ENCODE measurements around the gene MTA3. TPM values are rescaled to one million over a fixed set of nuclear protein-coding genes. Genes with fewer than 3 reads are reported as not detected.
A peak's percentile ranks its signal among the peaks of the same experiment; 100 is the strongest.

Gene MTA3
- total and polyA plus RNA-seq, 9 of the 15 experiments (the other 6 are each of a cell fraction or from before 2014, with no cell fraction given): 12.4 to 39.6 (median 23.5) TPM

DNA sequence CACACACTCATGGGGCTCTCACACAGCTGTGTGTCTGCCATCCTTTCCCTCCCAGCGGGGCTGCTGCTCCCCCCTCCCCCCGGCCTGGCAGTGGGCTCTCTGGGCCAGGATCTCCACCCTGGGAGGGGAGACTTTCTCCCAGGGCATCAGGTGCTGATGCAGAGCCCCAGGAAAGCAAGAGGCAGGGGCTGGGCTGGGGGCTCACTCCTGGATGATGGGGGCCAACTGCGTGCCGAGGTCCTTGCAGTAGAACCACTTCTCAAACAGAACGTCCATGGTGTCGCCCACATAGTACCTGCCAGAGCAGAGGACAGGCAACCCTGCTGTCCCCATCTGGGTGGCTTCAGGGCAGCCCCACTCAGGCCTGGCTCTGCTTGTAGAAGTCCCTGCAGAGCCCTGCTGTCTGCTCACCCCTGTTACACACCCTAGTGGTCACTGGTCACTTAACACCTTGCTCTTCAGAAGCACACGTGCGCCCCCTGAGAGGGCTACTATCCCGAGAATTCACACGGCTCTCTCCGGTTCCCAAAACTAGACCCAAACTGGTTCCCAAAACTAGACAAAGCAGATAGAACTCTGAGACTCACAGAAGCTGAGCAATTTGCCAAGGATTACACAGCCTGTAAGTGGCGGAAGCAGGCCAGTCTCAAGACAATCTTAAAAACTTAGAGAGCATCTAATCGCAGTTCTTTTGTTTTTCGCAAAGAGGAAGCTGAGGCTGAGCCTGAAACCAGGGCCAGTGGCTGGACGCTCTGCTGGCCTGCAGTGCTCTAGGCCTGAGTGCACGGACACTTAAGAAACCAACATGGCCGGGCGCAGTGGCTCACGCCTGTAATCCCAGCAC is 202.1 kb downstream of the MTA3 start (continued):
- TF ChIP-seq SRSF3 (IDR thresholded peaks at IDR 0.05; ENCODE audit: insufficient read depth, low read length) (no peak), ZNF174 (CRISPR knock-in tag; IDR thresholded peaks at IDR 0.05) (no peak), TAF1 (IDR thresholded peaks at IDR 0.05; ENCODE audit: control insufficient read depth, extremely low read depth, insufficient read depth, low read length, severe bottlenecking) (no peak), ZNF354B (CRISPR knock-in tag; IDR thresholded peaks at IDR 0.05) (no peak), ZNF3 (CRISPR knock-in tag; IDR thresholded peaks at IDR 0.05) (no peak), ZNF551 (CRISPR knock-in tag; IDR thresholded peaks at IDR 0.05) (no peak), GATAD2B (IDR thresholded peaks at IDR 0.05; ENCODE audit: borderline replicate concordance) (0 out of 2 replicates have a peak, but pooled peaks have one; percentile 20), MBD2 (IDR thresholded peaks at IDR 0.05; ENCODE audit: borderline replicate concordance, low read depth) (no peak), ZNF239 (CRISPR knock-in tag; IDR thresholded peaks at IDR 0.05) (no peak)
- TF ChIP-seq, protein P1, sequence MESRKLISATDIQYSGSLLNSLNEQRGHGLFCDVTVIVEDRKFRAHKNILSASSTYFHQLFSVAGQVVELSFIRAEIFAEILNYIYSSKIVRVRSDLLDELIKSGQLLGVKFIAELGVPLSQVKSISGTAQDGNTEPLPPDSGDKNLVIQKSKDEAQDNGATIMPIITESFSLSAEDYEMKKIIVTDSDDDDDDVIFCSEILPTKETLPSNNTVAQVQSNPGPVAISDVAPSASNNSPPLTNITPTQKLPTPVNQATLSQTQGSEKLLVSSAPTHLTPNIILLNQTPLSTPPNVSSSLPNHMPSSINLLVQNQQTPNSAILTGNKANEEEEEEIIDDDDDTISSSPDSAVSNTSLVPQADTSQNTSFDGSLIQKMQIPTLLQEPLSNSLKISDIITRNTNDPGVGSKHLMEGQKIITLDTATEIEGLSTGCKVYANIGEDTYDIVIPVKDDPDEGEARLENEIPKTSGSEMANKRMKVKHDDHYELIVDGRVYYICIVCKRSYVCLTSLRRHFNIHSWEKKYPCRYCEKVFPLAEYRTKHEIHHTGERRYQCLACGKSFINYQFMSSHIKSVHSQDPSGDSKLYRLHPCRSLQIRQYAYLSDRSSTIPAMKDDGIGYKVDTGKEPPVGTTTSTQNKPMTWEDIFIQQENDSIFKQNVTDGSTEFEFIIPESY (CRISPR knock-in tag; IDR thresholded peaks at IDR 0.05): no peak; the same call in 1 of the 2 replicates
- TF ChIP-seq, protein P2, sequence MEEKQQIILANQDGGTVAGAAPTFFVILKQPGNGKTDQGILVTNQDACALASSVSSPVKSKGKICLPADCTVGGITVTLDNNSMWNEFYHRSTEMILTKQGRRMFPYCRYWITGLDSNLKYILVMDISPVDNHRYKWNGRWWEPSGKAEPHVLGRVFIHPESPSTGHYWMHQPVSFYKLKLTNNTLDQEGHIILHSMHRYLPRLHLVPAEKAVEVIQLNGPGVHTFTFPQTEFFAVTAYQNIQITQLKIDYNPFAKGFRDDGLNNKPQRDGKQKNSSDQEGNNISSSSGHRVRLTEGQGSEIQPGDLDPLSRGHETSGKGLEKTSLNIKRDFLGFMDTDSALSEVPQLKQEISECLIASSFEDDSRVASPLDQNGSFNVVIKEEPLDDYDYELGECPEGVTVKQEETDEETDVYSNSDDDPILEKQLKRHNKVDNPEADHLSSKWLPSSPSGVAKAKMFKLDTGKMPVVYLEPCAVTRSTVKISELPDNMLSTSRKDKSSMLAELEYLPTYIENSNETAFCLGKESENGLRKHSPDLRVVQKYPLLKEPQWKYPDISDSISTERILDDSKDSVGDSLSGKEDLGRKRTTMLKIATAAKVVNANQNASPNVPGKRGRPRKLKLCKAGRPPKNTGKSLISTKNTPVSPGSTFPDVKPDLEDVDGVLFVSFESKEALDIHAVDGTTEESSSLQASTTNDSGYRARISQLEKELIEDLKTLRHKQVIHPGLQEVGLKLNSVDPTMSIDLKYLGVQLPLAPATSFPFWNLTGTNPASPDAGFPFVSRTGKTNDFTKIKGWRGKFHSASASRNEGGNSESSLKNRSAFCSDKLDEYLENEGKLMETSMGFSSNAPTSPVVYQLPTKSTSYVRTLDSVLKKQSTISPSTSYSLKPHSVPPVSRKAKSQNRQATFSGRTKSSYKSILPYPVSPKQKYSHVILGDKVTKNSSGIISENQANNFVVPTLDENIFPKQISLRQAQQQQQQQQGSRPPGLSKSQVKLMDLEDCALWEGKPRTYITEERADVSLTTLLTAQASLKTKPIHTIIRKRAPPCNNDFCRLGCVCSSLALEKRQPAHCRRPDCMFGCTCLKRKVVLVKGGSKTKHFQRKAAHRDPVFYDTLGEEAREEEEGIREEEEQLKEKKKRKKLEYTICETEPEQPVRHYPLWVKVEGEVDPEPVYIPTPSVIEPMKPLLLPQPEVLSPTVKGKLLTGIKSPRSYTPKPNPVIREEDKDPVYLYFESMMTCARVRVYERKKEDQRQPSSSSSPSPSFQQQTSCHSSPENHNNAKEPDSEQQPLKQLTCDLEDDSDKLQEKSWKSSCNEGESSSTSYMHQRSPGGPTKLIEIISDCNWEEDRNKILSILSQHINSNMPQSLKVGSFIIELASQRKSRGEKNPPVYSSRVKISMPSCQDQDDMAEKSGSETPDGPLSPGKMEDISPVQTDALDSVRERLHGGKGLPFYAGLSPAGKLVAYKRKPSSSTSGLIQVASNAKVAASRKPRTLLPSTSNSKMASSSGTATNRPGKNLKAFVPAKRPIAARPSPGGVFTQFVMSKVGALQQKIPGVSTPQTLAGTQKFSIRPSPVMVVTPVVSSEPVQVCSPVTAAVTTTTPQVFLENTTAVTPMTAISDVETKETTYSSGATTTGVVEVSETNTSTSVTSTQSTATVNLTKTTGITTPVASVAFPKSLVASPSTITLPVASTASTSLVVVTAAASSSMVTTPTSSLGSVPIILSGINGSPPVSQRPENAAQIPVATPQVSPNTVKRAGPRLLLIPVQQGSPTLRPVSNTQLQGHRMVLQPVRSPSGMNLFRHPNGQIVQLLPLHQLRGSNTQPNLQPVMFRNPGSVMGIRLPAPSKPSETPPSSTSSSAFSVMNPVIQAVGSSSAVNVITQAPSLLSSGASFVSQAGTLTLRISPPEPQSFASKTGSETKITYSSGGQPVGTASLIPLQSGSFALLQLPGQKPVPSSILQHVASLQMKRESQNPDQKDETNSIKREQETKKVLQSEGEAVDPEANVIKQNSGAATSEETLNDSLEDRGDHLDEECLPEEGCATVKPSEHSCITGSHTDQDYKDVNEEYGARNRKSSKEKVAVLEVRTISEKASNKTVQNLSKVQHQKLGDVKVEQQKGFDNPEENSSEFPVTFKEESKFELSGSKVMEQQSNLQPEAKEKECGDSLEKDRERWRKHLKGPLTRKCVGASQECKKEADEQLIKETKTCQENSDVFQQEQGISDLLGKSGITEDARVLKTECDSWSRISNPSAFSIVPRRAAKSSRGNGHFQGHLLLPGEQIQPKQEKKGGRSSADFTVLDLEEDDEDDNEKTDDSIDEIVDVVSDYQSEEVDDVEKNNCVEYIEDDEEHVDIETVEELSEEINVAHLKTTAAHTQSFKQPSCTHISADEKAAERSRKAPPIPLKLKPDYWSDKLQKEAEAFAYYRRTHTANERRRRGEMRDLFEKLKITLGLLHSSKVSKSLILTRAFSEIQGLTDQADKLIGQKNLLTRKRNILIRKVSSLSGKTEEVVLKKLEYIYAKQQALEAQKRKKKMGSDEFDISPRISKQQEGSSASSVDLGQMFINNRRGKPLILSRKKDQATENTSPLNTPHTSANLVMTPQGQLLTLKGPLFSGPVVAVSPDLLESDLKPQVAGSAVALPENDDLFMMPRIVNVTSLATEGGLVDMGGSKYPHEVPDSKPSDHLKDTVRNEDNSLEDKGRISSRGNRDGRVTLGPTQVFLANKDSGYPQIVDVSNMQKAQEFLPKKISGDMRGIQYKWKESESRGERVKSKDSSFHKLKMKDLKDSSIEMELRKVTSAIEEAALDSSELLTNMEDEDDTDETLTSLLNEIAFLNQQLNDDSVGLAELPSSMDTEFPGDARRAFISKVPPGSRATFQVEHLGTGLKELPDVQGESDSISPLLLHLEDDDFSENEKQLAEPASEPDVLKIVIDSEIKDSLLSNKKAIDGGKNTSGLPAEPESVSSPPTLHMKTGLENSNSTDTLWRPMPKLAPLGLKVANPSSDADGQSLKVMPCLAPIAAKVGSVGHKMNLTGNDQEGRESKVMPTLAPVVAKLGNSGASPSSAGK (IDR thresholded peaks at IDR 0.05): peak; percentile 68
- TF ChIP-seq, protein P3, sequence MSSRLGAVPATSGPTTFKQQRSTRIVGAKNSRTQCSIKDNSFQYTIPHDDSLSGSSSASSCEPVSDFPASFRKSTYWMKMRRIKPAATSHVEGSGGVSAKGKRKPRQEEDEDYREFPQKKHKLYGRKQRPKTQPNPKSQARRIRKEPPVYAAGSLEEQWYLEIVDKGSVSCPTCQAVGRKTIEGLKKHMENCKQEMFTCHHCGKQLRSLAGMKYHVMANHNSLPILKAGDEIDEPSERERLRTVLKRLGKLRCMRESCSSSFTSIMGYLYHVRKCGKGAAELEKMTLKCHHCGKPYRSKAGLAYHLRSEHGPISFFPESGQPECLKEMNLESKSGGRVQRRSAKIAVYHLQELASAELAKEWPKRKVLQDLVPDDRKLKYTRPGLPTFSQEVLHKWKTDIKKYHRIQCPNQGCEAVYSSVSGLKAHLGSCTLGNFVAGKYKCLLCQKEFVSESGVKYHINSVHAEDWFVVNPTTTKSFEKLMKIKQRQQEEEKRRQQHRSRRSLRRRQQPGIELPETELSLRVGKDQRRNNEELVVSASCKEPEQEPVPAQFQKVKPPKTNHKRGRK (tag; IDR thresholded peaks at IDR 0.05): no peak

Measured in K562 (cell line).